ENCODE data around the gene DPYSL5.

DNA sequence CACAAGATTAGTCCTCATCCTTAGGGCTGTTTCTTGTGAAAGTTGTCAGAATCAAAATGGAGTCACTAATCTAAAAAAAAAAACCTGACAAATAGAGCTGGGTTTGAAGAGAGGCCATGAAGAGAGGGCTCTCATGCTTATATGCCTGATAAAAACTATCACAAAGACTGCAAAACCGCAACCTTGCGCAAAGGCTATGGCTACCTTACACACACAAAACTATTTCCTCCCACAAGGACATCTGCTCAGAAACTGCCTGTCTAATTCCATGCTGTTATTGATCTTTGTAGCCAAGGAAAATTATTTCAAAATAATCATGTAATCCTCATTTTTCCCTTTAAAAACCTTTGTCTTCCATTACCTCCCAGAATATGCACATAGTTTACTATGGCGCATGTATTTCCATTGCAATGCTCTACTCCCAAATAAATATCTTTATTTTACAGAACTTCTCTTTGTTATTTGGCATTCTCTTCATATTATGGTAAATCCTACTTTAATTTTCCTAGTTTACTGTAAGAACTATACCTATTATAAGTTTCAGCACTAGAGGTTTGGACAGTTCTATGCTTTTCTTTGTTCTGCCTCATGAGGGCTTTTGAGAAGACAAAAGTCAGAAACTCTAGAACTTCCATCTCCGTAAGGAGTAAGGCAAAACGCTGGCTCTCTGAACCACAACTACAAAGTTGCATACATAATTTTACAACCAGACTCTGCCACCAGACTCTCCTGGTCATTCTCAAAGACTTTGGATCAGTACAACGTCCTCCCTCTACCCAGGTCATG is 9.6 kb upstream of the DPYSL5 start:
- TF ChIP-seq FOS (IDR thresholded peaks at IDR 0.05; ENCODE audit: borderline replicate concordance, insufficient read depth, low read length) (no peak), EZH2 (IDR thresholded peaks at IDR 0.05; ENCODE audit: borderline replicate concordance, low read depth, low read length, severe bottlenecking) (no peak), POLR2AphosphoS5 (IDR thresholded peaks at IDR 0.05; ENCODE audit: insufficient read depth, low read depth, low read length) (no peak), CTCF (IDR thresholded peaks at IDR 0.05; ENCODE audit: extremely low read depth in 1 of 2, insufficient read depth in 1 of 2, low read depth in 1 of 2, low read length in 2 of 2) (no peak), MAX (IDR thresholded peaks at IDR 0.05; ENCODE audit: insufficient read depth, insufficient read length) (no peak), POLR2A (IDR thresholded peaks at IDR 0.05; ENCODE audit: low read depth, low read length) (no peak), MYC (IDR thresholded peaks at IDR 0.05; ENCODE audit: low read depth, low read length) (no peak)
